Measurements from ENCODE around the gene CAMK1. TPM values are rescaled to one million over a fixed set of nuclear protein-coding genes. Genes with fewer than 3 reads are reported as not detected.

The CAMK1 gene
- 3.3 TPM for polyA plus RNA-seq (2012; ENCODE audit: missing spikeins)

GRCh38 chr3:9769426-9770275 is at the start of gene CAMK1:
Gene CAMK1, minus strand, starts transcription at chr3:9769947. Its CDS starts 2,198 bp downstream, at chr3:9767749.
- peak; percentile 72 for DNase-seq (ENCODE audit: insufficient read length)
- no peak for TF ChIP-seq POLR2A (IDR thresholded peaks at IDR 0.05; ENCODE audit: low read depth, low read length)
- no peak for TF ChIP-seq POLR2AphosphoS5 (IDR thresholded peaks at IDR 0.05; ENCODE audit: low read depth, low read length)
- no peak for TF ChIP-seq TAF1 (IDR thresholded peaks at IDR 0.05; ENCODE audit: borderline replicate concordance, low read depth, low read length)
- no peak for FAIRE-seq

DNA sequence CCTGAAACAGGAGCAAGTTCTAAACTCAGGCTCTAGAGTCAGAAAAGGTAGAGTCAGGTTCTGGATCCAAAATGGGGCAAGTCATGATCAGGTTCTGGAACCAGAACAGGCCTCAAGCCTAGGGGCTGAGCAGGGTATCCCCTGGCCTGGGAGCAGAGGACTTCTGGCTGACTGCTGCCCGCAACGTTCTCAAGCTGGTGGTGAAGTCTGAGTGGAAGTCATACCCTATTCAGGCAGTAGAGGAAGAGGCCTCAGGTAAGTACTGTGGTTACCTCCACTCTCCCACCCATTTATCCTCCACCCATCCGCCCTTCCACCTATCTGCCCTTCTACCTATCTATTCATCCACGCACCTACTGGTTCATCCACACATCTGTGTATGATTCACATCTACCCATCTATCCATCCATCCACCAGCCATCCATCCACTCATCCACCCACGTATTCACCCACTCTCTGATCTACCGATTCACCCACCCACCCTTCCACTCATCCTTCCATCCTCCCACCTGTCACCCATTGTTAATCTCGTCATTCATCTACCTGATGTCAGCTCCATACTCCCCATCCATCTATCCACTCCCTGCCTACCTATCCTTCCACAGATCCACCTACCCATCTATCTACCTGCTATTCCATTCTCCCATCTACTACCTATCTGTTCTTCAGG is 49.1 kb upstream of the CAMK1 start:
- FAIRE-seq (peak; percentile 5), DNase-seq (ENCODE audit: insufficient read length) (no peak)
- TF ChIP-seq POLR2AphosphoS5 (IDR thresholded peaks at IDR 0.05; ENCODE audit: low read depth, low read length) (no peak), TAF1 (IDR thresholded peaks at IDR 0.05; ENCODE audit: borderline replicate concordance, low read depth, low read length) (no peak), POLR2A (IDR thresholded peaks at IDR 0.05; ENCODE audit: low read depth, low read length) (no peak)

DNA sequence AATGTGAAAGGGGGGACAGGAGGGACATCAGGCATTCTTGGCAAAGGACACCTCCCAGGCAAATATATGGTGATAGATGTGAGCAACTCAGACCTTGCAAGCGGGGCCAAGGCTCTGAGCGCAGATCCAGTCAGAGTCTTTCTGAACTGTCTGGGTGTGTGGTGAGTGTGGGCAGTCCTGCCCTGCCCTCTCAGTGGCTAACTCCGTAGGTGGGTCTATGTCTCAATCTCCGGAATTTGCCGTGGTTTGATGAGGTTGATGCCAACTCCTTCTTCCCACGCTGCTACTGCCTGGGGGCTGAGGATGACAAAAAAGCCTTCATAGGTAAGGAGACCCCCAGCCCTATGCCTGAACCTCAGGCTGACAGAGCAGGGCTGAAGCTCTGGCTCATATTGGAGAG is 47.7 kb upstream of the CAMK1 start:
- no peak for FAIRE-seq
- DNase-seq (ENCODE audit: insufficient read length), result no peak
- no peak for TF ChIP-seq POLR2AphosphoS5 (IDR thresholded peaks at IDR 0.05; ENCODE audit: low read depth, low read length)
- no peak for TF ChIP-seq POLR2A (IDR thresholded peaks at IDR 0.05; ENCODE audit: low read depth, low read length)
- TF ChIP-seq TAF1 (IDR thresholded peaks at IDR 0.05; ENCODE audit: borderline replicate concordance, low read depth, low read length), result no peak

GRCh38 chr3:9815986-9816385 is 46.2 kb upstream of the CAMK1 start:
- no peak for FAIRE-seq

DNA sequence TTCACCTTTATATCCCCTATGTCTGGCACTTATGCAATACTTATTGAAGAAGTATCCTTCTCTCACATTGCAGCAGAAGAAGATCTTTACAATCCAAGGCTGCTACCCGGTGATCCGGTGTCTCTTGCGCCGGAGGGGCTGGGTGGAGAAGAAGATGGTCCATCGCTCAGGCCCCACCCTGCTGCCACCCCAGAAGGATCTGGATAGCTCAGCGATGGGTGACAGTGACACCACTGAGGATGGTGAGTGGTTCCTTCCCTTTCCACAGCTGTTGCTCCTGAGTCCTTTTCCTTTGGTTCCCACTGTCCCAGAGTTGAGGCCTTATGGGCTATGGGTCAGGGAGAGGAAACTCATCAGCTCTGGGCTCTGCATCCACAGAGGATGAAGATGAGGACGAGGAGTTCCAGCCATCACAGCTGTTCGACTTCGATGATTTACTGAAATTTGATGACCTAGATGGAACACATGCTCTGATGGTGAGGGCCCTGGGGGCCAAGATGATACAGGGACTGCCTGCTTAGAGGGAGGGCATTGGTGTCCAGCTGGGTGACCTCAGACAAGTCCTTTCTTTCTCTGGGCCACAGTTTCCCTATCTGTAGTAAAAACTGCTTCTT is 43.2 kb upstream of the CAMK1 start:
- FAIRE-seq, result no peak
- no peak; the same call in 1 of the 2 replicates for TF ChIP-seq POLR2AphosphoS5 (IDR thresholded peaks at IDR 0.05; ENCODE audit: low read depth, low read length)
- TF ChIP-seq POLR2A (IDR thresholded peaks at IDR 0.05; ENCODE audit: low read depth, low read length), result peak; percentile 40; the same call in 1 of the 2 replicates
- no peak for TF ChIP-seq TAF1 (IDR thresholded peaks at IDR 0.05; ENCODE audit: borderline replicate concordance, low read depth, low read length)

More at GRCh38 chr3:9815986-9816385, 46.2 kb upstream of the CAMK1 start:
- DNase-seq (ENCODE audit: insufficient read length), result no peak
- TF ChIP-seq POLR2AphosphoS5 (IDR thresholded peaks at IDR 0.05; ENCODE audit: low read depth, low read length), result no peak
- TF ChIP-seq TAF1 (IDR thresholded peaks at IDR 0.05; ENCODE audit: borderline replicate concordance, low read depth, low read length), result no peak
- 0 out of 2 replicates have a peak, but pooled peaks have one; percentile 8 for TF ChIP-seq POLR2A (IDR thresholded peaks at IDR 0.05; ENCODE audit: low read depth, low read length)

GRCh38 chr3:9810846-9811245 is 41.1 kb upstream of the CAMK1 start:
- DNase-seq (ENCODE audit: insufficient read length) (no peak), FAIRE-seq (no peak)
- no peak for TF ChIP-seq TAF1 (IDR thresholded peaks at IDR 0.05; ENCODE audit: borderline replicate concordance, low read depth, low read length)
- TF ChIP-seq POLR2A (IDR thresholded peaks at IDR 0.05; ENCODE audit: low read depth, low read length), result no peak

More for the DNA sequence above, 43.2 kb upstream of the CAMK1 start:
- no peak for DNase-seq (ENCODE audit: insufficient read length)

- TF ChIP-seq POLR2A (IDR thresholded peaks at IDR 0.05; ENCODE audit: low read depth, low read length) (no peak), TAF1 (IDR thresholded peaks at IDR 0.05; ENCODE audit: borderline replicate concordance, low read depth, low read length) (no peak), POLR2AphosphoS5 (IDR thresholded peaks at IDR 0.05; ENCODE audit: low read depth, low read length) (no peak)
- DNase-seq (ENCODE audit: insufficient read length) (no peak), FAIRE-seq (no peak)
These were observed 40.7 kb upstream of the CAMK1 start for GRCh38 chr3:9810433-9810770.

DNA sequence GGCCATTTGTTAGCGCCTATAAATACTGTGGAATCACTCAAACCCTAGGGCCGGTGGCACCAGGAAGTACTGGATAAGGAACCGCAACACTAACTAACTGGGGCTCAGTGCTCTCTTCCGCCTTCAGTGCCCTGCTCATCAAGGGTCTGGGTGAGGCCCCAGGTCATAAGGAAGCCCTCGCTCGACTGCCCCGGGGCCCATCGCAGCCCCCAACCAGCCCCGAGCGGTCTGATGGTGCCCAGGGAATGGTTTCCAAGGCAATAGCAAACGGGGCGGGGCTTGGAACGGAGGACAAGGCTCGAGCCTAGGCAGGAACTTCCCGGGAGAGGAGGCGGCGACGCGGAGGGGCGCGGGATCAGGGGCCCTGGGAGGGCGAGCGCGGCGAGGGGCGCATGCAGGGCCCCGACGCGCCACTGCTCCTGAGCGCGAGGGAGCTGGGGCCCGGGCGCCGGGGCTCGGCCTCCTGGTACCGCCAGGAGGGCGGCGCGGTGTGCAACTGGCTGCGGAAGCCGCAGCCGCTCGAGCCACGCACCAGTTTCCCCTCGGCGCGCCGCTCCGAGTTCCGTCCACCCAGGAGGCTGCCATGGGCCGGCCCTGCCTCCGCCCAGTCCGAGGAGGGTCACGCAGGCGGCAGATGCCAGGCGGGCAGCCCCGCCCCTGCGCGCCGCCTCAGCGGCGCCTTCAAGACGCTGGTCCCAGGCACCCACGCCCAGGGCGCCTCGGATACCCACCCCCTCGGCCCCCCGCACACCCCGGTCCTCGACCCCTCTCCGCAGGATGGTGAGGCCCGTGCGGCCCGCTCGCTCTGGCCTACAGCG is 40.1 kb upstream of the CAMK1 start, which contains the start of gene TTLL3:
TSS of gene TTLL3 (plus strand) at position 648 of the 818 bp plus-strand sequence. CDS start 400 bp downstream, outside the sequence.
- no peak; the same call in none of the 2 replicates for TF ChIP-seq POLR2AphosphoS5 (IDR thresholded peaks at IDR 0.05; ENCODE audit: low read depth, low read length)
- TF ChIP-seq POLR2A (IDR thresholded peaks at IDR 0.05; ENCODE audit: low read depth, low read length), result peak; percentile 80
- peak; percentile 70 for FAIRE-seq
- peak; percentile 57 for DNase-seq (ENCODE audit: insufficient read length)

DNA sequence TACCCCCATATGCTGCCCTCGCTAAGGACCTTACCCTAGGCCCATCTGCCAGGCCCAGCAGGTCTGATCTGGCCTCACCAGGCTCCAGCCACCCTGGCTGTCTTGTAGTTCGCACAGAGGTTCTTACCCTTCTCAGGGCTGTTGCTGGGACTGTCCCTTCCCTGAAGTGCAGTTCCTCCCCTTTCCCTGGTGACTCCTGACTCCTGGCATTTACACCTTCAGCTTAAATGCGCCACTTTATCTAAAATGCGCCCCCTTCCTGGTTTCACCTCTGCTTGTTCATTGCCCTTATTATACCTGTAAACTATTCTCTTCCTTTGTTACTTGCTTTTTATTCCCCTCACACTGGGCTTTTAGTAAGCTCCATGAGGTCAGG is 39.5 kb upstream of the CAMK1 start:
- TF ChIP-seq TAF1 (IDR thresholded peaks at IDR 0.05; ENCODE audit: borderline replicate concordance, low read depth, low read length), result no peak
- no peak; the same call in 1 of the 2 replicates for TF ChIP-seq POLR2A (IDR thresholded peaks at IDR 0.05; ENCODE audit: low read depth, low read length)
- TF ChIP-seq POLR2AphosphoS5 (IDR thresholded peaks at IDR 0.05; ENCODE audit: low read depth, low read length), result no peak; the same call in 1 of the 2 replicates
- DNase-seq (ENCODE audit: insufficient read length) (no peak), FAIRE-seq (peak; percentile 27)

GRCh38 chr3:9808345-9809037 is 38.7 kb upstream of the CAMK1 start:
- TF ChIP-seq POLR2AphosphoS5 (IDR thresholded peaks at IDR 0.05; ENCODE audit: low read depth, low read length), result peak; percentile 66; the same call in 1 of the 2 replicates
- no peak for TF ChIP-seq TAF1 (IDR thresholded peaks at IDR 0.05; ENCODE audit: borderline replicate concordance, low read depth, low read length)
- no peak for TF ChIP-seq POLR2A (IDR thresholded peaks at IDR 0.05; ENCODE audit: low read depth, low read length)
- DNase-seq (ENCODE audit: insufficient read length) (no peak), FAIRE-seq (peak; percentile 57)

Data from GM12892 (cell line).